Uterus (tissue), 4 donors: ENCODE measurements around the gene MTMR6. TPM values are rescaled to one million over a fixed set of nuclear protein-coding genes. Genes with fewer than 3 reads are reported as not detected.

Source experiments
- DNase-seq, 2 donors: peaks; one replicate each; pipeline ENCODE4 v3.0.0-alpha.2; 2019 to 2020
- H3K27ac ChIP-seq, 2 donors: fragments of 200-600 bp; sonication (generic); 1 replicate in 1 of 2; 2 replicates in 1 of 2; pipeline ENCODE4 v1.5.1; 2016 to 2018
- H3K27me3 ChIP-seq, 2 donors: fragments of 200-600 bp; sonication (generic); one replicate each; pipeline ENCODE4 v1.5.1; 2018 to 2019; ENCODE audit warnings: control low read depth in 1 of 2
- H3K36me3 ChIP-seq, 2 donors: fragments of 200-600 bp; sonication (generic); one replicate each; pipeline ENCODE4 v1.5.1; 2019; ENCODE audit warnings: control low read depth in 1 of 2
- H3K4me1 ChIP-seq, 2 donors: fragments of 200-600 bp; sonication (generic); one replicate each; pipeline ENCODE4 v1.5.1; 2018 to 2019; ENCODE audit warnings: control low read depth in 1 of 2
- H3K4me3 ChIP-seq, 2 donors: fragments of 200-600 bp; sonication (generic); 1 replicate in 1 of 2; 2 replicates in 1 of 2; pipeline ENCODE4 v1.5.1; 2018 to 2019; ENCODE audit warnings: mild to moderate bottlenecking in 1 of 2
- H3K9me3 ChIP-seq, 2 donors: fragments of 200-600 bp; sonication (generic); one replicate each; pipeline ENCODE4 v1.5.1; 2019; ENCODE audit warnings: control low read depth in 1 of 2
- POLR2A ChIP-seq, 2 donors: fragments of 450-650 bp; IDR thresholded peaks; one replicate each; pipeline ENCODE4 v1.6.1; 2016; ENCODE audit warnings: antibody characterized with exemption in 2 of 2, mild to moderate bottlenecking in 1 of 2, moderate library complexity in 1 of 2
- intact Hi-C: fragments of 100-400 bp; cut with DNase I; formaldehyde crosslinking; loops from one replicate; pipeline ENCODE4 v1.15.1; 2023; ENCODE audit warnings: low total_unique reads
- total RNA-seq, 4 donors: library from RNA; depleted of rRNA in 3 of 4; stranded (reverse); fragments of >200 nt in 3 of 4; gene quantifications; one replicate each; pipeline versions ENCODE4 v1.1.0 to v1.2.4, GENCODE V29; 2014 to 2023
- TF ChIP-seq, protein P1 (sequence below), 4 experiments: fragments of 200-600 bp in 2 of 4; fragments of 450-650 bp in 2 of 4; sonication (generic) in 2 of 4; IDR thresholded peaks; one replicate each; pipeline ENCODE4 v1.5.1; 2016 to 2019; ENCODE audit warnings: antibody characterized with exemption in 4 of 4, mild to moderate bottlenecking in 2 of 4, moderate library complexity in 1 of 4
- donor health status: DM: yes; HTN: yes; CAD: no.

Gene MTMR6
- total RNA-seq, 4 donors from 2014 or later = 10.0 to 36.4 (median 27.3) TPM

DNA sequence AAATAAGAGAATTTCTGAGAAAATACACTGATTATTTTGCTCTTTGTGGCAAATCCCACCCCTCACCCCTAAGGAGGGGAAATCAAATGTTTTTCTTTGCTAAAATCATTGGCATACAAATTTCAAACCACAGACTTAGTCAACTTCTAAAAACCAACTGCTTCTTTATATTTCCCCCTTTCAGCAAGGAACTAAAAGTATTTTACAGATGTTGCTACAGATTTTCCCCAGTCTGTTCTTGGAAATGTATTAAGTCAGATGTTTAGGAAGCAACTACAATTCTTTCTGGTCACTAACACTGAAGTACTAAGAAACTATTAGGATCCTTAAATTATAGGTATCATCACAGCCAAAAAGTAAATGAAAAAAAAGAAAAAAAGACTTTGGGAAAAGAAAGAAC lies 6.9 kb downstream of the MTMR6 start:
- Histone ChIP-seq H3K27ac (no peak overlapping the region), H3K4me1 (no peaks in the 10 kb centered on the region), H3K9me3 (no peaks in the 10 kb centered on the region), H3K4me3 (no peak overlapping the region), H3K27me3 (no peaks in the 10 kb centered on the region), H3K36me3 (no peaks in the 10 kb centered on the region)
- TF ChIP-seq, protein P1, sequence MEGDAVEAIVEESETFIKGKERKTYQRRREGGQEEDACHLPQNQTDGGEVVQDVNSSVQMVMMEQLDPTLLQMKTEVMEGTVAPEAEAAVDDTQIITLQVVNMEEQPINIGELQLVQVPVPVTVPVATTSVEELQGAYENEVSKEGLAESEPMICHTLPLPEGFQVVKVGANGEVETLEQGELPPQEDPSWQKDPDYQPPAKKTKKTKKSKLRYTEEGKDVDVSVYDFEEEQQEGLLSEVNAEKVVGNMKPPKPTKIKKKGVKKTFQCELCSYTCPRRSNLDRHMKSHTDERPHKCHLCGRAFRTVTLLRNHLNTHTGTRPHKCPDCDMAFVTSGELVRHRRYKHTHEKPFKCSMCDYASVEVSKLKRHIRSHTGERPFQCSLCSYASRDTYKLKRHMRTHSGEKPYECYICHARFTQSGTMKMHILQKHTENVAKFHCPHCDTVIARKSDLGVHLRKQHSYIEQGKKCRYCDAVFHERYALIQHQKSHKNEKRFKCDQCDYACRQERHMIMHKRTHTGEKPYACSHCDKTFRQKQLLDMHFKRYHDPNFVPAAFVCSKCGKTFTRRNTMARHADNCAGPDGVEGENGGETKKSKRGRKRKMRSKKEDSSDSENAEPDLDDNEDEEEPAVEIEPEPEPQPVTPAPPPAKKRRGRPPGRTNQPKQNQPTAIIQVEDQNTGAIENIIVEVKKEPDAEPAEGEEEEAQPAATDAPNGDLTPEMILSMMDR (IDR thresholded peaks at IDR 0.05) = no peak
- TF ChIP-seq POLR2A (IDR thresholded peaks at IDR 0.05) = no peak
- intact Hi-C loops = no loop called here
- DNase-seq = no peak

DNA sequence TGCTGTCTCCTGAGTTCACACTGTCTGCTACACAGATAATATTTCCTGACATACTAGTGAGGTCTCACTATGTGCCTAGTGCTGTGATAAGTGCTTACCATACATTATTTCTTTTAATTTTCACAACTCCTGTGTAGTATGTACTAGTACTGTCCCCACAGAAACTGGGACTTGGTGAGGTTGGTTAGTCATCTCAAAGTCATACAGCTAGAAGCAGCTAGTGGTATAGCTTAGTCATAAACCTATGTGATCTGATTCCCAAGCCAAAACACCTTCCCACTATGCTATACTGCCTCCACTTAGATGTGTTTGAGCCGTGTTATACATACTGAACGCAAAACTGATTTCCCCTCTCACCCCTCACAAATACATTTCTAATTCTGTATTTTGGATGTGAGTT lies 10.5 kb downstream of the MTMR6 start:
- no peaks in the 10 kb centered on the region for H3K4me1 ChIP-seq
- TF ChIP-seq, protein P1 (IDR thresholded peaks at IDR 0.05) = no peak
- no peak for TF ChIP-seq POLR2A (IDR thresholded peaks at IDR 0.05)
- DNase-seq = no peak
- H3K27me3 ChIP-seq = no peaks in the 10 kb centered on the region
- H3K9me3 ChIP-seq = no peaks in the 10 kb centered on the region
- no peak overlapping the region for H3K4me3 ChIP-seq
- intact Hi-C loops = no loop called here
- H3K36me3 ChIP-seq = no peaks in the 10 kb centered on the region
- no peak overlapping the region for H3K27ac ChIP-seq

DNA sequence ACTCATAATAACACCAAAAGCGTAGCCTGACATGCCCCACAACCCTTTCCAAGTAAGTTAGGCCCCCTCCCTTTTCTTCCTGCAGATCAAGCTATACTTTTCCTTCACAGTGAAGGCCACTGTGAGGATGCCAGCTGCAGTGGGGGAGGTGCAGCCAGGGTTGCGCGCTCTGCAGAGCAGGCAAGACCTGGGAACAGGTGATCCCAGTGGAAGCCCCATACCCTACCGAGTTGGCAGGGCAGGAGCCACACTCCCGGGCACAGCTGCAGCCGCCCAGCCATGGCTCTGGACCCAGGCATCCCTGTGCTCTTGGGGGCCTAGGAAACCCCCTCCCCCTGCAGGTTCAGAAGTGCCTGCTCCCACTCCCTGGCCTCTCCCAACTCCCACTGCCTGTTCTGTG lies 18.7 kb downstream of the MTMR6 start:
- intact Hi-C loops = no loop called here
- Histone ChIP-seq H3K36me3 (no peaks in the 10 kb centered on the region), H3K27me3 (no peaks in the 10 kb centered on the region), H3K4me1 (no peaks in the 10 kb centered on the region), H3K4me3 (no peak overlapping the region), H3K9me3 (no peaks in the 10 kb centered on the region), H3K27ac (no peak overlapping the region)
- TF ChIP-seq POLR2A (IDR thresholded peaks at IDR 0.05) = no peak
- TF ChIP-seq, protein P1 (IDR thresholded peaks at IDR 0.05) = no peak
- DNase-seq = no peak

DNA sequence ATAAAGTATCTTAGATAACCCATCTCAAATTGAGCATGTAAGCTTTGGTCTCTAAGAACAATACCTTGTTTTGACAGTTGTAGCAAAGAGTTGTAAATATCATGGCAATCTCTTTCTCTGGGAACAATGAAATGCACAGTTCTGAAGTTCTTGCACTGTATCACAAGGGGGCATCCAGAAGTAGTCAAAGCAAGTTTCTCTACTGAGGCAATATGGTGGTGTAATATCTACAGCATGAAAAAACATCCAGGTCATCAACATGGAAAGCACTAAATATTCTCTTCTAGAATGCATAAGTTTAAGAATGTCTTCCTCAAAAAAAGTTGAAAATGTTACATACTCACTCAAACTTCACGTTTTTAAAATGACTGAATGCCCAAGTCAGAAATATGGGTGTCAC lies 19.6 kb downstream of the MTMR6 start:
- TF ChIP-seq, protein P1 (IDR thresholded peaks at IDR 0.05) = no peak
- TF ChIP-seq POLR2A (IDR thresholded peaks at IDR 0.05) = no peak
- H3K36me3 ChIP-seq = no peaks in the 10 kb centered on the region
- no peaks in the 10 kb centered on the region for H3K9me3 ChIP-seq
- no peaks in the 10 kb centered on the region for H3K4me1 ChIP-seq
- DNase-seq = no peak
- intact Hi-C loops = no loop called here
- H3K27me3 ChIP-seq = no peaks in the 10 kb centered on the region
- H3K27ac ChIP-seq = no peak overlapping the region
- no peak overlapping the region for H3K4me3 ChIP-seq

DNA sequence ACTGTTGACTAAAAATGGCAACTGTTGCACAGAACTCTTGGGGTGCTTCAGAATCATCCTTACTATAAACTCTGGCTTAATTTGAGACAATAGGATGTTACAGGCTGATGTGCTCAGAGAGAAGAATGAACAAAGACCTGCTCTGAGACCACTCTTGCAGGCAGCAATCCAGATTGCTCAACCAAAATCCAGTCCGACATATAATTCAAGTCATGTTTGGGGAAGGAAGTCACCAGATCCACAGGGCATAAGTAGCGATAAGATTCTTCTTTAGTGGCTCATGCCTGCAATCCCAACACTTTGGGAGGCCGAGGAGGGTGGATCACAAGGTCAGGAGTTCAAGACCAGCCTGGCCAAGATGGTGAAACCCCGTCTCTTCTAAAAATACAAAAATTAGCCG lies 20.6 kb downstream of the MTMR6 start:
- Histone ChIP-seq H3K9me3 (no peaks in the 10 kb centered on the region), H3K4me1 (no peaks in the 10 kb centered on the region), H3K36me3 (no peaks in the 10 kb centered on the region), H3K27me3 (no peaks in the 10 kb centered on the region), H3K4me3 (no peak overlapping the region), H3K27ac (no peak overlapping the region)
- DNase-seq = no peak
- TF ChIP-seq, protein P1 (IDR thresholded peaks at IDR 0.05) = no peak
- no peak for TF ChIP-seq POLR2A (IDR thresholded peaks at IDR 0.05)
- intact Hi-C loops = no loop called here
